ENCODE data around the gene HECW1. TPM values are rescaled to one million over a fixed set of nuclear protein-coding genes. Genes with fewer than 3 reads are reported as not detected.
"Not testable (repeated sequence)": the region's sequence is repeated elsewhere in the genome, so short reads cannot be mapped to it uniquely, and the experiment has no call there.

The HECW1 gene
- total RNA-seq, 4 donors from 2014 or later = 1.2 to 3.9 (median 2.0) TPM

DNA sequence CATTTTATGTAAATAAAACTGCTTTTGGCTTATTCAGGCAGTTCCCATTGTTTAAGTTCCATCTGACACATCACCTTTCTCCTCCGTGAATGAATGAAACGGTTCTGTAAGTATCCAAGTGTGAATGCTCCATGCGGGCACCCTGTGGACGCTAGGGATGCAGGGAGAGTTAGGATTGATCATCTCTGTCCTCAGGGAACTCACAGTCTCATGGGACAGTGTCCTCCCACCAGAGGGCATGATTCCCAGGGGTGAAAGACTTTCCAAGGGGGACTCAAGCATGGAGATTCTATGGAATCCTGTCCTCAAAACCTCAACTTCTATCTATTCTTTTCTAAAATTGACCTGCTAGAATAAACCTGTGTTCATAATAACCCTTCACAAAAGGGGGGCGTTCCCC lies 98.8 kb downstream of the HECW1 start:
- in situ Hi-C loops (cut with MboI; ENCODE audit: low sequenced_read_pairs in 4 of 4) = no loop called here
- ATAC-seq (no peak), DNase-seq (no peak)
- Histone ChIP-seq H3K27me3 (no peaks in the 10 kb centered on the region), H3K4me1 (no peaks in the 10 kb centered on the region), H3K4me3 (no peak overlapping the region), H3K9me3 (no peaks in the 10 kb centered on the region), H3K27ac (no peak overlapping the region), H3K36me3 (no peaks in the 10 kb centered on the region)
- no peak for TF ChIP-seq POLR2A (IDR thresholded peaks at IDR 0.05)
- TF ChIP-seq, protein P1, sequence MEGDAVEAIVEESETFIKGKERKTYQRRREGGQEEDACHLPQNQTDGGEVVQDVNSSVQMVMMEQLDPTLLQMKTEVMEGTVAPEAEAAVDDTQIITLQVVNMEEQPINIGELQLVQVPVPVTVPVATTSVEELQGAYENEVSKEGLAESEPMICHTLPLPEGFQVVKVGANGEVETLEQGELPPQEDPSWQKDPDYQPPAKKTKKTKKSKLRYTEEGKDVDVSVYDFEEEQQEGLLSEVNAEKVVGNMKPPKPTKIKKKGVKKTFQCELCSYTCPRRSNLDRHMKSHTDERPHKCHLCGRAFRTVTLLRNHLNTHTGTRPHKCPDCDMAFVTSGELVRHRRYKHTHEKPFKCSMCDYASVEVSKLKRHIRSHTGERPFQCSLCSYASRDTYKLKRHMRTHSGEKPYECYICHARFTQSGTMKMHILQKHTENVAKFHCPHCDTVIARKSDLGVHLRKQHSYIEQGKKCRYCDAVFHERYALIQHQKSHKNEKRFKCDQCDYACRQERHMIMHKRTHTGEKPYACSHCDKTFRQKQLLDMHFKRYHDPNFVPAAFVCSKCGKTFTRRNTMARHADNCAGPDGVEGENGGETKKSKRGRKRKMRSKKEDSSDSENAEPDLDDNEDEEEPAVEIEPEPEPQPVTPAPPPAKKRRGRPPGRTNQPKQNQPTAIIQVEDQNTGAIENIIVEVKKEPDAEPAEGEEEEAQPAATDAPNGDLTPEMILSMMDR (IDR thresholded peaks at IDR 0.05 in 4 of 5, conservative IDR thresholded peaks at IDR 0.05 in 1 of 5) = no peak
- intact Hi-C loops (cut with DNase I; ENCODE audit: low total_unique reads) = no loop called here

DNA sequence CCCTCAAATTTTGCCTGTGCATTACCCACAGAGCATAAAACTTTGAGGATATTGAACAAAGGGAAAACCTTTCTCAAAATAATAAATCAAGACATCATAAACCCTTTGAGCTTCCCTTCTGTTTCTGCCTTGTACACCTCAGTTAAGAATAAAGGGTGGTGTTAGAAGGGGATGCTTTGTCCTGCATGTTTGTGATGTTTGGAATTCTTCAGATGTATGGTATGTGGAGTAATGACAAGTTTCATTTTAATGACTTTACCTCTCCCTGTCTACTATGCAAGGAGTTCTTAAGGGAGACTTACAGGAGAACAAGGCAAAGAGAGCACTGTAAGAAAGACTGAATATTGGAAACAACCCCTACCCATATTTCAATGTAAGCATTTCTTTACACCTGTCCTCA lies 99.2 kb downstream of the HECW1 start:
- intact Hi-C loops (cut with DNase I; ENCODE audit: low total_unique reads) = no loop called here
- H3K4me1 ChIP-seq = no peaks in the 10 kb centered on the region
- no peaks in the 10 kb centered on the region for H3K36me3 ChIP-seq
- H3K9me3 ChIP-seq = no peaks in the 10 kb centered on the region
- DNase-seq = no peak
- TF ChIP-seq, protein P1 (IDR thresholded peaks at IDR 0.05 in 4 of 5, conservative IDR thresholded peaks at IDR 0.05 in 1 of 5) = no peak
- no peak for TF ChIP-seq POLR2A (IDR thresholded peaks at IDR 0.05)
- no peak overlapping the region for H3K27ac ChIP-seq
- no peak overlapping the region for H3K4me3 ChIP-seq
- in situ Hi-C loops (cut with MboI; ENCODE audit: low sequenced_read_pairs in 4 of 4) = no loop called here
- no peak for ATAC-seq
- H3K27me3 ChIP-seq = no peaks in the 10 kb centered on the region

DNA sequence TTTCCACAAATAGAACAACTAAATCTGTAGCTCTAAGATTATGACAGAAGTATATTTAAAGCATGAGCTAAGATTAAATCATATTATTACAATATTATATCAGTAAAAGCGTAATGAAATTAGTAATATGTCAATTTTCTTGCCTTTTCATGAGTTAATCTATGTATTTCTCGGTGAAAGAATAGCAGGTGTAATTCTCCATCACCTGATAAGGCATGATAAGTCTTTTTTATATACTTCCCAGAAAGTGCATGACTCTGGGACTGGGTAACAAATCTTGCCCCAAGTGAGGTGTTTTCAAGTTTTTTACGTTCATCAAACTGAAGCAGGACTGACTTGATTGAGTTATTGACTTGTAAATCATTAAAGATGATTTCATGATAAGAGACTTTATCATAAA lies 100.5 kb downstream of the HECW1 start:
- Histone ChIP-seq H3K4me3 (no peak overlapping the region), H3K9me3 (no peaks in the 10 kb centered on the region), H3K36me3 (no peaks in the 10 kb centered on the region), H3K4me1 (no peaks in the 10 kb centered on the region), H3K27me3 (no peaks in the 10 kb centered on the region), H3K27ac (no peak overlapping the region)
- TF ChIP-seq POLR2A (IDR thresholded peaks at IDR 0.05) = no peak
- no peak for DNase-seq
- in situ Hi-C loops (cut with MboI; ENCODE audit: low sequenced_read_pairs in 4 of 4) (no loop called here), intact Hi-C loops (cut with DNase I; ENCODE audit: low total_unique reads) (no loop called here)
- ATAC-seq = no peak

DNA sequence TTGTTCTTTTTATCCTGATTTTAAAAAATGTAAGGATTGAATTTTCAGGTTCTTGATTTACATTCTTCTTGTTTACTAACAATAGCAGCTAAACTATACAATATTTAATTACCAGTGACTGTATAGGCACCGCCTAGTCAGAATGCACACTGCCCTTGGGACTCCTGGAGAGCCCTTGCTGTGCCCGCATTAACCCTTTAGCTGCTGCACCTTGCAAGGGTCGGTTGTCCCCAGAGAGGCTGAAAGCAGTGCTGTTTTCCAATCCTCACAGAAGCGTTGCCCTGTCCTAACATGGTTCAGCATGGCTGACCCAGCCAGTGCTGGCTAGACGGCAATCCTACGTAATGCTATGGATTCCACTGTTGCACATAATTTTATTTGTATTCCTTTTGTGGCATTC lies 102.6 kb downstream of the HECW1 start:
- no peak for ATAC-seq
- Histone ChIP-seq H3K36me3 (no peaks in the 10 kb centered on the region), H3K4me3 (no peak overlapping the region), H3K27ac (no peak overlapping the region), H3K27me3 (no peaks in the 10 kb centered on the region), H3K4me1 (no peaks in the 10 kb centered on the region), H3K9me3 (no peaks in the 10 kb centered on the region)
- no peak for DNase-seq
- in situ Hi-C loops (cut with MboI; ENCODE audit: low sequenced_read_pairs in 4 of 4) (no loop called here), intact Hi-C loops (cut with DNase I; ENCODE audit: low total_unique reads) (no loop called here)
- TF ChIP-seq POLR2A (IDR thresholded peaks at IDR 0.05) = no peak
- TF ChIP-seq, protein P1 (IDR thresholded peaks at IDR 0.05 in 4 of 5, conservative IDR thresholded peaks at IDR 0.05 in 1 of 5) = no peak

DNA sequence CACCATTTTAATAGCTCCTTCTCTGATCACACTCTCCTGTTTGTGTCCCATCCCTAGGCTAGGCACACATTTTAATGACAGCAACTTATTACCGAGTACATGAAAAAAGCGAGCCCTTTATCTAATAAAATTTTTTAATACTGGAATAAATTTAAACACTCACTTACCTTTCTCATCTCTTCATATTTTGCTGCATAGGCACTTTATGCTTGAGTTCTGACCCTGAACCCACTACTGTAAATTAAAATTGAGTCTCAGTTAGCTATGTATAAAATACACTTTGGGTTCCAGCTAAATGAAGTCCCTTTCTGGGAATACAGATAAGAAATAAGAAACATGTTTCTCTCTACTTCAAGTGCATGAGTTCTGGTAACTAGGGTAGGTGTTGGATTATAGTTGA lies 104.6 kb downstream of the HECW1 start:
- intact Hi-C loops (cut with DNase I; ENCODE audit: low total_unique reads) (no loop called here), in situ Hi-C loops (cut with MboI; ENCODE audit: low sequenced_read_pairs in 4 of 4) (no loop called here)
- no peak overlapping the region for H3K27ac ChIP-seq
- no peaks in the 10 kb centered on the region for H3K36me3 ChIP-seq
- ATAC-seq = no peak
- no peaks in the 10 kb centered on the region for H3K4me1 ChIP-seq
- no peaks in the 10 kb centered on the region for H3K27me3 ChIP-seq
- DNase-seq = no peak
- H3K4me3 ChIP-seq = no peak overlapping the region
- H3K9me3 ChIP-seq = no peaks in the 10 kb centered on the region
- TF ChIP-seq, protein P1 (IDR thresholded peaks at IDR 0.05 in 4 of 5, conservative IDR thresholded peaks at IDR 0.05 in 1 of 5) = no peak
- TF ChIP-seq POLR2A (IDR thresholded peaks at IDR 0.05) = no peak

DNA sequence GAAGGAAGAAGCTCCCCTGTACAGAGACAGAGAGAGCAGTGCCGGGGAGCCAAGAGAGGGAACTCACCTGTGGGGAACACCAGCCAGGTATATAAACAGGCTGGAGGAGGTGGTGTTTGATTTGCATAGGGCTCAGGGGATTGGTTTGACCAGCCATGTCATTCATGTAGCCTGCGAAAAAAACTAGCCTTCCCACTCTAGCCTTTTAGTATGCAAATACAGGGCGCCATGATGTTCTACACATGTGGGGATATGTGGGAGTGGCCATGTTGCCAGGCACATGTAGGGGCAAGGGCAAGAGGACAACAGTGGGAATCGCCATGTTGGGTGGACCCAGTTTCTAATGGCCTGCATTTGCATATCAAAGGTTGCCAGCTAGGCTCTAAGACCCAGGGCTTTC lies 106.5 kb downstream of the HECW1 start:
- H3K27me3 ChIP-seq; H3K9me3 ChIP-seq; in situ Hi-C loops (cut with MboI; ENCODE audit: low sequenced_read_pairs in 4 of 4); H3K4me1 ChIP-seq; ATAC-seq; intact Hi-C loops (cut with DNase I; ENCODE audit: low total_unique reads); H3K36me3 ChIP-seq; H3K27ac ChIP-seq; H3K4me3 ChIP-seq; DNase-seq: not testable (repeated sequence)
